Measurements from ENCODE around the gene FNDC11.

DNA sequence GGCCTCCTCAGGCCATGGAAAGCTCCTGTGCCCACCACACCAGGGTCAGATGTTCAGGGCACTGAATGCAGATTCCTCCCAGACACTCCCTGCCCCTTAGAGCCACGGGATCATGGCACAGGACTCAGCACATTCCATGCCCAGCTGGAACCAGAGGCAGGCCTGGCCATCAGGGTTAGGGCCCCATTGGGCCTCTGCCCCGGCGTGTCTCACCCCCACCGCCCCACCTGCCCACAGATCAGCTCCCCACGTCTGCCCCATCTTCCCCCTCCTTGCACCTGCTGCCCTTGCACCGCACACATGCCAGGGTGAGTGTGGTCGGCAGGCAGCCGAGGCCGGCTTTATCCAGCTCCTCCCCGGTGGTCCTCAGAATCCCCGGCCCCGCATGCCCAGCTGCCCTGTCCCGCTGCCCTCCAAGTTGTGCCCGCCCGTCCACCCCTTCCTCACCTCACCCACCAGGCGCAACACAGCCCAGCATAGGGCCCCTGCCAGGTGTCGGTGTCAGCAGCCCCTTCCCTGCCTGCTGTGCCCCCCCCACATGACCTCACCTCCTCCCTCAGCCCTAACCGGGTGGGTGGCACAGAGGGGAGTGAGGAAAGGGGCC, 4.2 kb upstream of the FNDC11 start:
- TF ChIP-seq ZSCAN12 (CRISPR knock-in tag; IDR thresholded peaks at IDR 0.05) = no peak
- TF ChIP-seq RXRA (CRISPR knock-in tag; IDR thresholded peaks at IDR 0.05) = no peak
- TF ChIP-seq SOX5 (CRISPR knock-in tag; IDR thresholded peaks at IDR 0.05; ENCODE audit: borderline replicate concordance) = no peak
- TF ChIP-seq CTCF (CRISPR knock-in tag; IDR thresholded peaks at IDR 0.05) = no peak
- TF ChIP-seq SOX6 (IDR thresholded peaks at IDR 0.05) = no peak
- TF ChIP-seq SOX6 (CRISPR knock-in tag; IDR thresholded peaks at IDR 0.05) = no peak
- TF ChIP-seq YY1 (IDR thresholded peaks at IDR 0.05; ENCODE audit: insufficient read depth, insufficient replicate concordance, low read depth, low read length) = no peak
- TF ChIP-seq KLF9 (CRISPR knock-in tag; IDR thresholded peaks at IDR 0.05; ENCODE audit: low read depth) = no peak
- no peak for TF ChIP-seq EZH2 (conservative IDR thresholded peaks at IDR 0.05; ENCODE audit: low read depth, low read length)
- no peak for TF ChIP-seq TCF7 (IDR thresholded peaks at IDR 0.05; ENCODE audit: low read depth)
- TF ChIP-seq GABPB1 (CRISPR knock-in tag; IDR thresholded peaks at IDR 0.05) = no peak
- TF ChIP-seq MXD4 (CRISPR knock-in tag; IDR thresholded peaks at IDR 0.05) = no peak
- TF ChIP-seq ZFP1 (CRISPR knock-in tag; IDR thresholded peaks at IDR 0.05) = no peak

All from HepG2 (cell line).